VCaP (cell line): ENCODE results near the gene COL4A2.

Source experiments
- H3K27ac ChIP-seq: fragments of 450-650 bp; 2 replicates; pipeline ENCODE4 v1.5.1; 2017
- TF ChIP-seq, protein P1 (sequence below): fragments of 450-650 bp; conservative IDR thresholded peaks from 2 replicates; pipeline ENCODE4 v1.5.1; 2017; ENCODE audit warnings: mild to moderate bottlenecking, moderate library complexity

The COL4A2 gene

DNA sequence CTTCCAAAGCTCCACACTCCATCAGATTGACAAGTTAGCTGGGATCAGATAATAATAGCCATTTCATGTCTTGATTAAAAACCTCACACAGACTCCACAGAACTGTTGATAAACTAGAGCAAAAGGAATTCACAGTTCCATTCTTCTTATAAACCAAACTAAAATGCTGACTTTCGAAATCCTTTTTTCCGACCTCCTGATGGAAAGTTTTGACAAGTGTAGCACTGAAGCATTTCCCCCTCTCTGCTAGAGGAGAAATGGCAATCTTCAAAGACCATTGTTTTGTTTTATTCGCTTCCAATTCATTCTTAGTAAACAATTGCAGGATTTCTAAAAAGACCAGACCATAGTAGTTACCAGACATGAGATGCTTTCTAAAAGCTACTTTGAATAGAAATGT, 58.8 kb downstream of the COL4A2 start:
- H3K27ac ChIP-seq, result no peak overlapping the region

DNA sequence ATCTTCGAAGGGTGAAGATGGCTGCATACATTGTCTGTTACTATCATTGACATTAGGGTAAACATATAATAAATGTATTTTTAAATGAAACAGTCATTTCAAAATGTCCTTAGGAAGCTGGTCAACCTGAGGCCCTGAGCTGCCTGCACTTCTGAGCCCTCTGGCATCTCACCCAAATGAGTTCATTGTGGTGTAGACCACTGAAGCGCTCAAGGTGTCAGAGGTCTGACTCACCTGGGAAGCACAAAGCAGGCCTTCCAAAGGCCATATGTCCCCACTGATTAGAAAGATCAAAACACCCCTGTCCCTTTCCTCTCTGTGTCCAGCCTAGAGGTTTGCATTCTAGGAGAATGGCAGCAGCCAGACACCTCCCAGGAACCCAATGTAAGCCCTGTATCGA, 59.6 kb downstream of the COL4A2 start:
- TF ChIP-seq, protein P1, sequence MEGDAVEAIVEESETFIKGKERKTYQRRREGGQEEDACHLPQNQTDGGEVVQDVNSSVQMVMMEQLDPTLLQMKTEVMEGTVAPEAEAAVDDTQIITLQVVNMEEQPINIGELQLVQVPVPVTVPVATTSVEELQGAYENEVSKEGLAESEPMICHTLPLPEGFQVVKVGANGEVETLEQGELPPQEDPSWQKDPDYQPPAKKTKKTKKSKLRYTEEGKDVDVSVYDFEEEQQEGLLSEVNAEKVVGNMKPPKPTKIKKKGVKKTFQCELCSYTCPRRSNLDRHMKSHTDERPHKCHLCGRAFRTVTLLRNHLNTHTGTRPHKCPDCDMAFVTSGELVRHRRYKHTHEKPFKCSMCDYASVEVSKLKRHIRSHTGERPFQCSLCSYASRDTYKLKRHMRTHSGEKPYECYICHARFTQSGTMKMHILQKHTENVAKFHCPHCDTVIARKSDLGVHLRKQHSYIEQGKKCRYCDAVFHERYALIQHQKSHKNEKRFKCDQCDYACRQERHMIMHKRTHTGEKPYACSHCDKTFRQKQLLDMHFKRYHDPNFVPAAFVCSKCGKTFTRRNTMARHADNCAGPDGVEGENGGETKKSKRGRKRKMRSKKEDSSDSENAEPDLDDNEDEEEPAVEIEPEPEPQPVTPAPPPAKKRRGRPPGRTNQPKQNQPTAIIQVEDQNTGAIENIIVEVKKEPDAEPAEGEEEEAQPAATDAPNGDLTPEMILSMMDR, result no peak
- H3K27ac ChIP-seq, result no peak overlapping the region

More for the DNA sequence above, 58.8 kb downstream of the COL4A2 start:
- TF ChIP-seq, protein P1, result no peak

GRCh38 chr13:110367620-110368019, 60.5 kb downstream of the COL4A2 start:
- H3K27ac ChIP-seq, result no peak overlapping the region

GRCh38 chr13:110368408-110368807, 61.3 kb downstream of the COL4A2 start:
- TF ChIP-seq, protein P1, result no peak
- no peak overlapping the region for H3K27ac ChIP-seq

More at GRCh38 chr13:110367620-110368019, 60.5 kb downstream of the COL4A2 start:
- TF ChIP-seq, protein P1, result no peak

- TF ChIP-seq, protein P1, result 0 out of 2 replicates have a peak, but pooled peaks have one; percentile 13
- no peak overlapping the region for H3K27ac ChIP-seq
Observed at GRCh38 chr13:110369400-110369799, 62.3 kb downstream of the COL4A2 start.

- H3K27ac ChIP-seq, result no peak overlapping the region
- TF ChIP-seq, protein P1, result no peak
Observed at GRCh38 chr13:110371550-110372465, 64.7 kb downstream of the COL4A2 start.

- TF ChIP-seq, protein P1, result no peak
Observed at GRCh38 chr13:110372676-110373075, 65.6 kb downstream of the COL4A2 start.

More at GRCh38 chr13:110372676-110373075, 65.6 kb downstream of the COL4A2 start:
- H3K27ac ChIP-seq, result no peak overlapping the region
